RPMI8226 (cell line): Measurements from ENCODE around the gene KRTAP16-1.
"Not testable (repeated sequence)": the region's sequence is repeated elsewhere in the genome, so short reads cannot be mapped to it uniquely, and the experiment has no call there.

Experiments used
- DNase-seq: peaks from one replicate; pipeline ENCODE4 v3.0.0-alpha.2; 2015

The KRTAP16-1 gene

DNA sequence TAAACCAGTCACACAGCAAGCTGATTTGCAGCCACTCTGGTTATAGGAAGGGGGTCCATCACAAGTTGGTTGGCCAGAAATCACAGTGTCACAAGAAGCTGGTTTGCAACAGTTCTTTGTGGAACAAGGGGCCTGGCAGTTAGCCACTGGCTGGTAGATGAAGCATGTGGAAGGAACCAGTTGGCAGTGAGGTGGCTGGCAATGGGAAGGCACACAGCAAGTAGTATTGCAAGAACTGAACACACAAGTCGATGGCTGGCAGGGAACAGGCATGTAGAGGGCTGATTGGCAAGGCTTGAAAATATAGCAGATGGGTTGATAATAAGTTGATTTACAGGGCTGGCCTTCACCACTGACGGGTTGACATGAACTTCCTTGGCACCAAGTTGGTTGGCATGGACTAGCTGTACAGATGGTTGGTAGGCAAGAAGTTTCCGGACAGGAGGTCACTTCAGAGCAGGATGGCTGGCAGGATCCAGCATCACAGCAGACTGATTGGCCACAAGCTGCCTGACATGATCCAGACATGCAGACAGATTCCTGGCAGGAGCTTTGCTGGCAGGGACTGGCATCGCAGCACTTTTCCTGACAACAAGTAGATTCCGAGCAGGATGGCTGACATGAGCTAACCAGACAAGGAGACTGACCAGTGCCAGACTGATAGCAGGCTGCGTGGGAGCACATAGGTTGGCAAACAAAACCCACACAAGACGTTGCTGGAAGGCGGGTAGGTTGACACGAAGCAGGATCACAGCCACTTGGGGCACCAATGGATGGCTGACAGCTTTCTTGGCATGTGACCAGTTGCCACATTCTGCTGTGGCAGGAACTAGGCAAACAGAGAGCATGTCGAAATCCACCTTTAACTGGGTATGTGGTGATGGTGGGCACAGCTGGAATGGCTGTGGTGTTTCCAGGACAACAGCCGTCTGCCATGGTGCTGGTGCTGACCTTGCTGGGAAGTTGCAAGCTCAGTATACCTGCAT lies 6.9 kb downstream of the KRTAP16-1 start, which contains the start of gene KRTAP29-1:
KRTAP29-1 (minus strand) TSS at position 936 of the 986 bp plus-strand sequence; CDS start at position 936, 0 bp downstream.
- DNase-seq, result peak; percentile 57

- DNase-seq, result no peak
These were observed 7.8 kb downstream of the KRTAP16-1 start for GRCh38 chr17:41301204-41301790.

DNA sequence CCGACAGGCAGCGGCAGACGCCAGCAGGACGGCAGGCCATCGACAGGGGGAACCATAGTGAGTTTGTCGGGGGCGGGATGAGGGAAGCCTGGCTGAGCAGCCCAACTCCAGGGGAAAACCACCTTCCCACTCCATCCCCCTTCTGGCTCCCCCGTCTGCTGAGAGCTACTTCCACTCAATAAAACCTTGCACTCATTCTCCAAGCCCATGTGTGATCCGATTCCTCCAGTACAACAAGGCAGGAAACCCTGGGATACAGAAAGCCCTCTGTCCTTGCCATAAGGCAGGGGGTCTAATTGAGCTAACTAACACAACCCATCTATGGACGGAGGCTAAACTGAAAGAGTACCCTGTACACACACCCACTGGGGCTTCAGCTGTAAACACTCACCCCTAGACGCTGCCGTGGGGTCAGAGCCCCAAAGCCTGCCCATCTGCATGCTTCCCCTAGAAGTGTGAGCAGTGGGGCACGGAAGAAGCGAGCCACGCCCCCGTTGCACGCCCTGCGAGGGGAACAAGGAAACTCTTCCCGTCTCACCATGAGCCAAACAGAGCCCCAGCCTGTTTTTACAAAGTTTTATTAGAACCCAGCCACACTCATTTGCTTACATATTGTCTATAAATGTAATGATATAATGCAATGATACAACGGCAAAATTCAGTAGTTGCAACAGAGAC lies 10.5 kb downstream of the KRTAP16-1 start:
- DNase-seq, result no peak

DNA sequence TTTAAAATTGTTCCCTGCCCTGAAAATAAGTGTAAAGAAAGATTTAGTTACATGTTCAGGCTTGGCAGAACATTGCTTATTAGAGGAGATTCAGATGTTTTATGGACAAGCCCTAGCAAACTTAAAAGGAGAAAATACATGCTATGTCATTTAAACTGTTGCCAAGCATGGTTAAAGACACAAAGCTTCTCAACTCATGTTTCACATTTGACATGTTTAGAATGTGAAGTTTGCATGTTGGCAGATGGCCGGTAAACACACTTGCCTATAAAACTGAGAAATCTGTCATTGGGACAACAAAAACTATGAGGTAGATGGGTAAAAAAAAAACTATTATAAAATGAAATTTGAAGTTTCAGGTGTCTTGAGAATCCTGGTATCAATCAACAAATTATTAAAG lies 12.3 kb downstream of the KRTAP16-1 start:
- no peak for DNase-seq

GRCh38 chr17:41294016-41294415 lies 15.1 kb downstream of the KRTAP16-1 start:
- no peak for DNase-seq

- no peak for DNase-seq
These were observed 22.1 kb downstream of the KRTAP16-1 start for GRCh38 chr17:41287050-41287449.

- no peak for DNase-seq
These were observed 24.6 kb downstream of the KRTAP16-1 start for GRCh38 chr17:41284546-41284945.

DNA sequence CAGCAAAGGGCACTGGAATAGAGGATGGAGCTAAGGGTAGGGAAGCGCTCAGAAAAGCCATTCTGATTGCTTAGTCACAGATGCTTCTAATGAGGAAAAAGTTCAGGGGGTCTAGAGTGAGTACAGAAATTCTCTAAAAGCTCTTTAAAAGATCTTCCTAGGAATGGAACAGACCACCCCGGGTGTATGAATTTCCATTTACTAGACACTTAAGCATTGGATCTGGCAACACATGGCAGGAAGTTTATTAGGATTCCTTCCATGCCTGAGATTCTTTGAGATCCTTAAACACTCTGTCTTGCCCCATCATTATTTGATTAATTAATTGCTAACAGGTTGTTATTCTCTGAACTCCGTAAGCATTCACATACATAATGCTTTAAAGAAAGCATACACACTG lies 25.1 kb downstream of the KRTAP16-1 start:
- no peak for DNase-seq

GRCh38 chr17:41278176-41278955 lies 30.7 kb downstream of the KRTAP16-1 start:
- DNase-seq, result no peak

DNA sequence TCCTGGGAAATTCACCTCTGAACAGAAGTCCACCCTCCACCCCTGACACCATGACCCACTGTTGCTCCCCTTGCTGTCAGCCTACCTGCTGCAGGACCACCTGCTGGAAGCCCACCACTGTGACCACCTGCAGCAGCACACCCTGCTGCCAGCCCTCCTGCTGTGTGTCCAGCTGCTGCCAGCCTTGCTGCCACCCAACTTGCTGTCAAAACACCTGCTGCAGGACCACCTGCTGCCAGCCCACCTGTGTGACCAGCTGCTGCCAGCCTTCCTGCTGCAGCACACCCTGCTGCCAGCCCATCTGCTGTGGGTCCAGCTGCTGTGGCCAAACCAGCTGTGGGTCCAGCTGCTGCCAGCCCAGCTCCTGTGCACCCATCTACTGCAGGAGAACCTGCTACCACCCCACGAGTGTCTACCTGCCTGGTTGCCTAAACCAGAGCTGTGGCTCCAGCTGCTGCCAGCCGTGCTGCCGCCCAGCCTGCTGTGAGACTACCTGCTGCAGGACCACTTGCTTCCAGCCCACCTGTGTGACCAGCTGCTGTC lies 33.4 kb downstream of the KRTAP16-1 start, which contains the start of gene KRTAP9-7:
KRTAP9-7 (plus strand) TSS at position 51 of the 543 bp plus-strand sequence; CDS start at position 51, 0 bp downstream.
- not testable (repeated sequence) for DNase-seq

DNA sequence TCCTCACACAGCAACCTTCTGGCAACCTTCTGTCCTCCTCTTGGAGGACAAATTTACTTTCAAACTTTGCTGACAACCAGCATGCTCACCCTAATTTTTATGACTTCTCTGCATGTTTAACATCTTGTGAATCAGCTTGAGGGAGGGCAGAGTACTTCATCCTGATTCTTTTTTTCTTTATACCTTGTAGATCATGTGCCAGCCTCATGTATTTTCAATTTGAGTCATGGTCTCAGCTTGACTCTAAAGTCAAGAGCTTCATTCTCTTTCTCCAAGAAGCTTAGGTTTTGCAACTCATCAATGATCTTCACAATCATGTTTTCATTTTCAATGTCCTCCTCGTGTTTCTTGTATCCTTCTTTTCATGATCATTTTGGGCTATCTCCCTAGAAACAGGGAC lies 37.3 kb downstream of the KRTAP16-1 start:
- DNase-seq, result no peak

GRCh38 chr17:41271323-41271722 lies 37.8 kb downstream of the KRTAP16-1 start:
- not testable (repeated sequence) for DNase-seq

DNA sequence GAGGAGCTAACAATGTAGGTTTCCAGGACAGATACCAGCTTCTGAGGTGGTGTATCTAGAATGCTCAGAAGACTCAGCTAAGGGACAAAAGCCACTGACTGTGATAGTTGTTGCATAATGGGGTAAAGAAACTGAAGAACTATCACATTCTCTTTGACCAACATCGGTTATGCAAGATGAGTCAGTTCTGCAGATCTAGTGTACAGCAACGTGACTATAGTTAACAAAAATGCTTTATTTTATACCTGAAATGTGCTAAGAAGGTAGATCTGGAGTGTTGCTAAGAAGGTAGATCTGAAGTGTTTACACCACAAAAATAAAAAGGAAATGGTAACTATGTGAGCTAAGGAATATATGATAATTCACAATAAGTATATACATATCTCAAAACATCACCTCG lies 41.4 kb downstream of the KRTAP16-1 start:
- no peak for DNase-seq

DNA sequence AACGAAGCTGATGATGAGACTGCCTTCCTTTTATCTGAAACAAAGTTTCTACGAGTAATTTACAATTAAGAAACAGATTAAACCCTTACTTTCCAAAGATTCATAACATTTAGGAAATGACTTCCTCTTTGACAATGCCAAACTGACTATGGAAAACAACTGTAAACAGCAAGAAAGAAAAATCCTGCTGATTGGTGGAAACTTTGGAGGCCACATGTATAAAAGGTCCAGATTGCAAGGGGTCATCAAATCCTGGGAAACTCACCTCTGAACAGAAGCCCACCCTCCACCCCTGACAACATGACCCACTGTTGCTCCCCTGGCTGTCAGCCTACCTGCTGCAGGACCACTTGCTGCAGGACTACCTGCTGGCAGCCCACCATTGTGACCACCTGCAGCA lies 44.0 kb downstream of the KRTAP16-1 start, which contains the start of gene KRTAP9-6:
KRTAP9-6 (plus strand) TSS at position 301 of the 400 bp plus-strand sequence; CDS start at position 301, 0 bp downstream.
- DNase-seq, result no peak

- no peak for DNase-seq
These were observed 44.5 kb downstream of the KRTAP16-1 start for GRCh38 chr17:41264599-41264998.

DNA sequence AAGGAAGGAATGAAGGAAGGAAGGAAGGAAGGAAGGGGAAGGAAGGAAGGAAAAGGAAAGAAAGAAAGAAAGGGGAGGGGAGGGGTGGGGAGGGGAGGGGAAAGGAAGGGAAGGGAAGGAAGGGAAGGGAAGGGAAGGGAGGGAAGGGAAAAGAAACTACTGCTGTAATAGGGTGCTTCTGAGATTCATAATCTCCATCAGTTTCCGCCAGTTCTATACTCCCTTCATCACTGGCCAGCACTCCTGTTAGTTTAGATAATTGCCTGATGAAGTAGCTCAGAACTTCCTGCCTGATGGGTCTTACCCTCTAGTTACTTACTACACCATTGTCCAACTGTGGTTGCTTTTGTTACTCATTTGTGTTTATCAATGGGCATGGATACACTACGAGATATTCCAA lies 45.9 kb downstream of the KRTAP16-1 start:
- DNase-seq, result no peak

DNA sequence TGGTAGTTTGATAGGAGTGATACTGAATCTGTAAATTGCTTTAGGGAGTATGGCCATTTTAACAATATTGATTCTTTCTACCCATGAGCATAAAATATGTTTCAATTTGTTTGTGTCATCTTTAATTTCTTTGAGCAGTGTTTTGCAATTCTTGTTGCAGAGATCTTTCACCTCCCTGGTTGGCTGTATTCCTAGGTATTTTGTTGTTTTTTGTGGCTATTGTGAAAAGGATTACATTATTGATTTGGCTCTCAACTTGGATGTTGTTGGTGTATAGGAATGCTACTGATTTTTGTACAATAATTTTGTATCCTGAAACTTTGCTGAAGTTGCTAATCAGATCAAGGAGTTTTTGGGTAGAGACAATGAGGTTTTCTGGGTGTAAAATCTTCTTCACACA lies 50.7 kb downstream of the KRTAP16-1 start:
- no peak for DNase-seq
